ENCODE measurements around the gene EEF2.

- TF ChIP-seq CTCF (IDR thresholded peaks at IDR 0.05) (no peak), POLR2A (IDR thresholded peaks at IDR 0.05) (no peak), POLR2AphosphoS5 (IDR thresholded peaks at IDR 0.05) (no peak)
Observed at GRCh38 chr19:3979289-3979673, 6.0 kb downstream of the EEF2 start.
